ENCODE results near the gene TRIM31.
A peak's percentile ranks its signal among the peaks of the same experiment; 100 is the strongest.

Gene TRIM31

GRCh38 chr6:30113003-30113759 is at the start of gene TRIM31:
Gene TRIM31 (minus strand): TSS chr6:30113090. CDS start chr6:30112805, 285 bp downstream.
- Mint-ChIP-seq H3K4me3 (peak within 1 kb of the TSS; percentile 4), H3K27me3 (peaks cover 55% of the 10 kb centered on the region), H3K27ac (no peak within 1 kb of the TSS), H3K4me1 (peaks cover 13% of the 10 kb centered on the region), H3K9me3 (no peaks in the 10 kb centered on the region), H3K36me3 (ENCODE audit: low read depth) (no peaks in the 10 kb centered on the region)
- ATAC-seq (peak; percentile 80), DNase-seq (no peak)

DNA sequence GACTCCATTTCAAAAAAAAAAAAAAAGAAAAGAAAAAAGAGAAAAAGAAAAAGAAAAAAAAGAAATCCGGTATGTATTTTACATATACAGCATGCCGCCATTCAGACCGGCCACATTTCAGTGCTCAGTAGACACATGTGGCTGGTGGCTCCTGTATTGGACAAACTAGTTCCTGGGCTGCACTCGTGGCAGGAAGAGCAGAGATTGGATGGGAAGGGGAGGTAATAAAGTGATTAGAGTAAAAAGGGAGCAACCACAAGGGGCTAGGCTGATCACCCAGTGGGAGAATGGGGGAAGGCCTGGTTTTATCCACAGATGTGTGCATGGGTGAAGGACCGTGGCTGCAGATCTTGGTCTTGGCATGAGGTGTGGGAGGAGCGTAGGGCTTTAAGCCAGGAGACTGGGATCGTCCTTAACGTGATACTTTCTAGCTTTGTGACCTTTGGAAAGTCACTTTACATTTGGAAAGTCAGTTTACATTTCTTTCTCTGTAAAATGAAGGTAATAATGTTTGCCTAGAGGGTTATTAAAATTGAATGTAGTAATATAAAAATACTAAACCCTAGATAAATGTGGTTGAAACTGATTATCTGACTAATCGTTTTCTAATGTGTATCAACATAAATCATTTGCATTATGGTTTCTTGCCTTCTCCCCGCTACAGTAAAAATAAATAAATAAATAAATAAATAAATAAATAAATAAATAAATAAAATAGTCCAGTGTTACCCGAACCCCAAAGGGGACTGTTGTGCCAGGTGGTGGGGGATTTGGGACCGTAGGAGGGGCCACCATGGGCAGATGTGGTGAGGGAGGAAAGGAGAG is 49.6 kb upstream of the TRIM31 start:
- peaks cover 22% of the 10 kb centered on the region for H3K4me1 Mint-ChIP-seq
- no peak overlapping the region for H3K27ac Mint-ChIP-seq
- DNase-seq (no peak), ATAC-seq (no peak)
- H3K36me3 Mint-ChIP-seq (ENCODE audit: low read depth), result no peaks in the 10 kb centered on the region
- H3K27me3 Mint-ChIP-seq, result peaks cover 19% of the 10 kb centered on the region
- H3K4me3 Mint-ChIP-seq, result no peak overlapping the region
- H3K9me3 Mint-ChIP-seq, result no peaks in the 10 kb centered on the region

DNA sequence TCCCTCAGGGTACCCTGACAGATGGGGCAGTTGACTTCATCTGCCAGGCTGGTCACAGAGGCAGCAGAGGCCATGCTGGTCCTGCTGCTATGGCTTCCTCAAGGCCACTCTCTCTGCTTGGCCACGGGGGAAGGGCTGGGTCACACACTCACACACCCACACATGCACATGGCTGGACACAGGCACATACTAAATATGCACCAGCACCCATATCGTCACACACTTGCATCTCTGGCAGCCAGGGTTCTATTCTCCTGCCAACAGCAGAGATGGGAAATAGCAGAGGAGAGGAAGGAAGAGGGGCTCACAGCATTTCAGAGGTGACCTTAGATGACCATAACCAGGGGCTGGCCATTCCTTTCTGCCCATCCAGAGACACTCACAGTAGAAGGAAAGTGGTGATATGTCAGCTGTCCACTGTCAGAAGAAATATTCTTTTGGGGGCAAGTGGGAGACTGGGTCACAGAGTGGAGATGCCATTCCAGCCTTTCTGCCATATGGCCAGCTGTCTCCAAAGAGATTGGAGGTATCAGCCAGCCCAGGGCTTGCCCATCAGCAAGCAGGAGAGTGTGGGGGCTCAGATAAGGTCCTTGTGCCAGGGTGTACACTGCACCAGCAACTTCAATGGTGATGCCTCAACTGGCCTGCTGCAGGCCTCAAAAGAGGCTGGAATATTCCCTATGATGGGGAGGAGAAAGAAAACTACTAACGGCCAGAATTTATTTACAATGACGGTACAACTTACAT is 48.1 kb upstream of the TRIM31 start, which contains the start of gene TRIM10:
TSS of gene TRIM10 (minus strand) at position 427 of the 747 bp plus-strand sequence. CDS start at position 74, 353 bp downstream.
- no peak for ATAC-seq
- Mint-ChIP-seq H3K4me1 (peaks cover 16% of the 10 kb centered on the region), H3K9me3 (no peaks in the 10 kb centered on the region), H3K27me3 (peaks cover 18% of the 10 kb centered on the region), H3K27ac (no peak within 1 kb of the TSS), H3K36me3 (ENCODE audit: low read depth) (no peaks in the 10 kb centered on the region), H3K4me3 (no peak within 1 kb of the TSS)
- DNase-seq, result no peak

DNA sequence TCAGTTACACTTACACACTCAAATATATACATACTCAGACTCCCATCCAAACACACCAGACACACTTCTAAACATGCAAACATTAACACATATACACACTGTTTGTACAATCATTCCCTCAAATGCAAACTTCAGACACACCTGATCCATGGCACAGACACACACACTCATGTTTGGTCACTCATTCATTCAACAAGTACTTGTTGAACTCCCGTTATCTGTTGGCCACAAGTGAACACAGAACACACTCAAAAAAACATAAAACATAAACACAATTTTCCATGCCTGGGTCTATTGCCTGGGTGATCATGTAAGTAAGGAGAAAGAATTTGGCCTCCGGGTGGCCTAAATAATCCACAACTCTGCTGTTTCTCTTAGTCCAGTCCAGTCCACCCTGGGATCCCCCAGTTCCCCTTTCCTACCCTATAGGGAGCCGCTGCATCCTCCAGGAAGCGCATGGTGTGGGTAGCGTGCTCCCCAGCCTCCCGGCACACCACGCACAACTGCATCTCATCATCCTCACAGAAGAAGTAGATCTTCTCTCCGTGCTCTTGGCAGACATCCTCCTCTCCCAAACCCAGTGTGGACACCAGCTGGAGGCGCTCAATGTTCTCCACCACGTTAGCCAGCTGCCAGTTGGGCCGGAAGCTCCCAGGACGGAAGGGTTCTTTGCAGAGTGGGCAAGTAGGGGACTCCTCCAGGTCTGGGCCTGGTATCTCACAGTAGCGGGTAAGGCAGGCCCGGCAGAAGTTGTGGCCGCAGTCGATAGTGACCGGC is 47.3 kb upstream of the TRIM31 start:
- no peak overlapping the region for H3K4me3 Mint-ChIP-seq
- DNase-seq (no peak), ATAC-seq (no peak)
- H3K27ac Mint-ChIP-seq, result no peak overlapping the region
- H3K27me3 Mint-ChIP-seq, result peaks cover 14% of the 10 kb centered on the region
- H3K36me3 Mint-ChIP-seq (ENCODE audit: low read depth), result no peaks in the 10 kb centered on the region
- peaks cover 16% of the 10 kb centered on the region for H3K4me1 Mint-ChIP-seq
- H3K9me3 Mint-ChIP-seq, result no peaks in the 10 kb centered on the region

DNA sequence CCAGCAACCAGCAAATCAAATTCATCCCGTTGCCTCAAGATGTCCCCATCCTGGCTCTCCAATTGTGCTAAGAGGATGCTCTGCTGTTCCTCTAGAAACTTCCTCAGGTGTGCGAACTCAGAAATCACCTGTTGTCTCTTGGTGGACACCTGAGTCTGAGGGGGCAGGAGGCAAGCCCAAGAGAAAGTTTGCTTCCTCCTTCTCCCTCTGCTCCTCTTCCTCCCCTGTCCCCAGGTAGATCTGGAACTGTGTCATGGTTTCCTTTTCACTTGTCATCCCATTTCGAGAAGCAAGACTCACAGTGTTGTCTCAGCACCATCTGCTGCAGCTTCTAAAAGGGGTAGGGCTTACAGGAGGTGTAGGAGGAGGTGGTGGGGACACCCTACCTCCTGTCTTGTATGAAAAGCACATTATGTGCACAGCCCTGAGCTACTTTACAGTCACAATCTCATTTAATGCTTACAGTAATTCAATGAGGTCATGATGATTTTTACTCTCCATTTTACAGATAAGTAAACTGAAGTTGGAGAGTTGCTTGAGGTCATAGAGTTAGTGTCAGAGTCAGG is 45.7 kb upstream of the TRIM31 start:
- no peak for DNase-seq
- H3K27ac Mint-ChIP-seq, result no peak overlapping the region
- no peaks in the 10 kb centered on the region for H3K9me3 Mint-ChIP-seq
- H3K4me1 Mint-ChIP-seq, result peaks cover 14% of the 10 kb centered on the region
- H3K27me3 Mint-ChIP-seq, result peaks cover 11% of the 10 kb centered on the region
- no peak overlapping the region for H3K4me3 Mint-ChIP-seq
- no peaks in the 10 kb centered on the region for H3K36me3 Mint-ChIP-seq (ENCODE audit: low read depth)
- peak; percentile 42 for ATAC-seq

DNA sequence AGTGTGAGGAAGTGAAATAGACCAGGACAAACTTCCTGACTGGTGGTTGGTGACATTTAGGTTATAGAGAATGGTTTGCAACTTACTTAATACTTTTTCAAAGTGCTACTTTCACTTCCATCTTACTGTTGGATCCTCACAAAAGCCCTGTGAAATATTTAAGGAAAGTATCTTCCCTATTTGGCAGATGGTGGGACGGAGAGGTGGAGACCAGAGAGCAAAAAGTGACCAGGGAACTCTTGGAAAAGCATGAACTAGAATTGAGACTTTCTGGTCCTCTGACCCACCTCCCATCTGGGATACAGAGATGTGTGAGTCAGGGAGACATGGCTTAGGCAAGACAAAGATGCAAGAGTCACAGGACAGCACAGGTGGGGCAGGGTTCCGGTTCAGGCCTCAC is 45.1 kb upstream of the TRIM31 start:
- Mint-ChIP-seq H3K27ac (no peak overlapping the region), H3K4me1 (peaks cover 8% of the 10 kb centered on the region), H3K27me3 (peaks cover 11% of the 10 kb centered on the region), H3K9me3 (no peaks in the 10 kb centered on the region), H3K36me3 (ENCODE audit: low read depth) (no peaks in the 10 kb centered on the region), H3K4me3 (no peak overlapping the region)
- DNase-seq (no peak), ATAC-seq (no peak)

DNA sequence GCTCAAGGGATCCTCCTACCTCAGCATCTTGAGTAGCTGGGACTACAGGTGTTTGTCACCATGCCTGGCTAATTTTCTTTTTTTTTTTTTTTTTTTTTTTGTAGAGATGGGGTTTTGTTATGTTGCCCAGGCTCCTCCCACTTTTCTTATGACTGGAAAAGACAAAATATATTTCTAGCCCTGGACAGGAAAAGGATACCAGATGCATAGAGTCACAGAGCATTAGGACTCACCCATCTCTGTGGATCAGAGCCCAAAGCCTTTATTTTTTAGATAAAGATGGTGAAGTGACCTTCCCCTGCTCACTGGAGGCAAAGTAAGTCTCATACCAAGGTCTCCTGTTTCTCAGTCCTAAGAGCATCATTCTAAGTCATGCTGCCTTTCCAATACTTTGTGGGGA is 44.7 kb upstream of the TRIM31 start:
- no peaks in the 10 kb centered on the region for H3K36me3 Mint-ChIP-seq (ENCODE audit: low read depth)
- H3K4me1 Mint-ChIP-seq, result peaks cover 6% of the 10 kb centered on the region
- H3K4me3 Mint-ChIP-seq, result no peak overlapping the region
- DNase-seq (no peak), ATAC-seq (no peak)
- peaks cover 11% of the 10 kb centered on the region for H3K27me3 Mint-ChIP-seq
- no peak overlapping the region for H3K27ac Mint-ChIP-seq
- no peaks in the 10 kb centered on the region for H3K9me3 Mint-ChIP-seq

DNA sequence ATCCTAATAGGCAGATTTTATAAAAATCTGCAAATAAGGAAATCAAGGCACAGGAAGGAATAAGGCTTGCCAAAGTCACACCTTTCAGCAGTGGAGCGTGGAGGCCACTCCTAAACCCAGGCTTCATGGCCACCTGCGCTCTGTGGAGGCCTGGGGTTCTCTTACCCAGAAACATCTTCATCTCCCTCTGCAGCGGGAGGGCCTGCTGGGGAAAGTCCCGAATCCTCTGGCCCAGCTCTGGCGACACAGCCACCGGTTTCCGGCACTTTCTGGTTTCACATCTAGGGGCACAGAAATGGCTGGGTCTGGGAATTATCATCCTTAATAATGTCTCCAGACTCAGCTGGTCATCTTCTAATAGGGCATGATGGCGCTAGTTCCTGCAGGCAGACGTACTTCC is 43.9 kb upstream of the TRIM31 start:
- no peak overlapping the region for H3K27ac Mint-ChIP-seq
- no peaks in the 10 kb centered on the region for H3K36me3 Mint-ChIP-seq (ENCODE audit: low read depth)
- peaks cover 1% of the 10 kb centered on the region for H3K4me1 Mint-ChIP-seq
- ATAC-seq (no peak), DNase-seq (no peak)
- H3K4me3 Mint-ChIP-seq, result no peak overlapping the region
- H3K9me3 Mint-ChIP-seq, result no peaks in the 10 kb centered on the region
- H3K27me3 Mint-ChIP-seq, result peaks cover 11% of the 10 kb centered on the region

GRCh38 chr6:30156262-30156599 is 43.3 kb upstream of the TRIM31 start:
- peaks cover 11% of the 10 kb centered on the region for H3K27me3 Mint-ChIP-seq
- ATAC-seq (no peak), DNase-seq (no peak)
- no peak overlapping the region for H3K27ac Mint-ChIP-seq
- no peaks in the 10 kb centered on the region for H3K9me3 Mint-ChIP-seq
- H3K4me3 Mint-ChIP-seq, result no peak overlapping the region
- H3K36me3 Mint-ChIP-seq (ENCODE audit: low read depth), result no peaks in the 10 kb centered on the region
- H3K4me1 Mint-ChIP-seq, result peaks cover 1% of the 10 kb centered on the region

GRCh38 chr6:30155520-30156261 is 42.8 kb upstream of the TRIM31 start:
- Mint-ChIP-seq H3K4me3 (no peak overlapping the region), H3K27me3 (peaks cover 11% of the 10 kb centered on the region)

GRCh38 chr6:30154709-30155519 is 42.0 kb upstream of the TRIM31 start:
- ATAC-seq (no peak), DNase-seq (no peak)
- H3K36me3 Mint-ChIP-seq (ENCODE audit: low read depth), result no peaks in the 10 kb centered on the region
- peaks cover 9% of the 10 kb centered on the region for H3K27me3 Mint-ChIP-seq
- no peak overlapping the region for H3K27ac Mint-ChIP-seq
- H3K4me3 Mint-ChIP-seq, result no peak overlapping the region
- no peaks in the 10 kb centered on the region for H3K9me3 Mint-ChIP-seq
- H3K4me1 Mint-ChIP-seq, result peaks cover 1% of the 10 kb centered on the region

More at GRCh38 chr6:30155520-30156261, 42.8 kb upstream of the TRIM31 start:
- no peaks in the 10 kb centered on the region for H3K9me3 Mint-ChIP-seq
- no peak for ATAC-seq
- no peak for DNase-seq
- H3K27ac Mint-ChIP-seq, result no peak overlapping the region
- H3K36me3 Mint-ChIP-seq (ENCODE audit: low read depth), result no peaks in the 10 kb centered on the region
- H3K4me1 Mint-ChIP-seq, result peaks cover 1% of the 10 kb centered on the region

DNA sequence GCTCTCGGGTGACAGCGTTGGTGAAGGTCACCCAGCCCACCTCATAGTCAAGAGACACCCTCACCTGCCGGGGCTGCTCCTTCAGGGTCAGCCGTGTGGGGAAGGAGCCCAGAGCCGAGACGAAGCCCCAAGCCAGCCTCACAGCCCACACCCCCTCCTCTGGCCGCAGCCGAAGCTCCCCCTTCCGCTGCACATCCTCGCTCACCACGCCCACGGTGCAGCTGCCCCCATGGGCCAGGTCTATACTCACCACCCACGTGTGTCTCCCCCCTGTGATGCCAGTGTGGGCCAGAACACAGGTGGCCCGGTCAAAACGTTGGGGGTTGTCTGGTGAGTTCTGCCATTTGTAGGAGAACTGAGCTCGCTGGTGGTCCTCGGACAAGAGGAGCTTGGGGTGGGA is 41.2 kb upstream of the TRIM31 start:
- Mint-ChIP-seq H3K27ac (no peak overlapping the region), H3K36me3 (ENCODE audit: low read depth) (no peaks in the 10 kb centered on the region), H3K4me3 (no peak overlapping the region), H3K4me1 (peaks cover under 1% of the 10 kb centered on the region), H3K9me3 (no peaks in the 10 kb centered on the region), H3K27me3 (peaks cover 7% of the 10 kb centered on the region)
- DNase-seq (no peak), ATAC-seq (no peak)
